ENCODE measurements around the gene S100G.

S100G gene

DNA sequence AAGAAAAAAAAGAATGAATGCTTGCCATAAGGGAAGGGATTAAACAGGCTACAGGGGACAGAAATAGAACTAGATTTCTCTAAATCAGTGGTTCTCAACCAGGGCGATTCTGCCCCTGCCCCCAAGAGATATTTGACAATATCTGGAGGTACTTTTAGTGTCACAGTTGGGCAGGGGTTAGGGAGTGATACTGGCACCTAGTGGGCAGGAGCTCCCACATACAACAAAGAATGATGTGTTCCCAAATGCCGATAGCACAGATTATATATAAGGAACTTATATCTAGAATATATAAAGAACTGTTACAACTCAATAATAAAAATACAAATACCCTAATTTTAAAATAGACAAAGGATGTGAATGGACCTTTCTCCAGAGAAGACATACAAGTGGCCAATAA lies 14.7 kb downstream of the S100G start:
- Histone ChIP-seq H3K36me3 (ENCODE audit: control insufficient read depth, insufficient read depth, low read length) (no peaks in the 10 kb centered on the region), H3K4me1 (ENCODE audit: control insufficient read depth, insufficient read depth, low read length) (no peaks in the 10 kb centered on the region), H3K4me3 (ENCODE audit: low read length) (no peak overlapping the region), H3K27me3 (ENCODE audit: control insufficient read depth, insufficient read depth, low read length) (no peaks in the 10 kb centered on the region), H3K27ac (ENCODE audit: low read length) (no peak overlapping the region), H3K9me3 (ENCODE audit: control insufficient read depth, insufficient read depth, low read length) (no peaks in the 10 kb centered on the region)
- DNase-seq (ENCODE audit: low read depth, low spot score) = no peak
- WGBS (ENCODE audit: insufficient coverage, insufficient read length) = no CpG with 5 or more reads among the region's 2 CpGs

DNA sequence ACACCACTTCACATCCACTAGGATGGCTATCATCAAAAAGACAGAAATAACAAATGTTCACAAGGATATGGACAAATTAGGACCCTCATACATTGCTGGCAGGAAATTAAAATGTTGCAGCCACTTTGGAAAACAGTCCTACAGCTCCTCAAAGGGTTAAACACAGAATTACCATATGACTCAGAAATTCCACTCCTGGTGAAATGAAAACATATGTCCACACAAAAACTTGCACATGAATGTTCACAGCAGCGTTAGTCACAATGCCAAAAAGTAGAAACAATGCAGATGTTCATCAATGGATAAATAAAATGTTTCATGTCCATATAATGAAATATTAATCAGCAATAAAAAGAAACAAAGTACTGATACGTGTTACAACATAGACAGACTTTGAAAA lies 15.1 kb downstream of the S100G start:
- H3K9me3 ChIP-seq (ENCODE audit: control insufficient read depth, insufficient read depth, low read length) = no peaks in the 10 kb centered on the region
- DNase-seq (ENCODE audit: low read depth, low spot score) = no peak
- no peaks in the 10 kb centered on the region for H3K36me3 ChIP-seq (ENCODE audit: control insufficient read depth, insufficient read depth, low read length)
- H3K27me3 ChIP-seq (ENCODE audit: control insufficient read depth, insufficient read depth, low read length) = no peaks in the 10 kb centered on the region
- no peaks in the 10 kb centered on the region for H3K4me1 ChIP-seq (ENCODE audit: control insufficient read depth, insufficient read depth, low read length)
- no CpG with 5 or more reads among the region's 2 CpGs for WGBS (ENCODE audit: insufficient coverage, insufficient read length)
- H3K4me3 ChIP-seq (ENCODE audit: low read length) = no peak overlapping the region
- H3K27ac ChIP-seq (ENCODE audit: low read length) = no peak overlapping the region

DNA sequence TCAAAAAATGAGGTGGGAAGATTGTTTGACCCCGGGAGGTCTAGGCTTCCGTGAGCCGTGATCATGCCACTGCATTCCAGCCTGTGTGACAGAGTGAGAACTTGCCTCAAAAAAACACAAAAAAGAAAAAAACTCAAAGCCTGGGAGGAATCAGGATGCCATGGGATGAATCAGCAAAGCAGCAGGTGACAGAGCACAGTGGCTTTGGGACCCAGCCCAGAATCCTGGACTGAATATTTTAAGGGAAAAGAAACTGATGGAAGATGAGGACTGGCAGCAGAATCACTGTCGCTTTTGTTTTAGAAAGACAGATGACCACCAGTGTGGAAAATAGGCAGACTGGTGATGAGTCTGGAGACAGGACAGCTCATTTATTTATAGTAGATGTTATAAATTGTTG lies 16.6 kb downstream of the S100G start:
- H3K4me3 ChIP-seq (ENCODE audit: low read length) = no peak overlapping the region
- no CpG with 5 or more reads among the region's 4 CpGs for WGBS (ENCODE audit: insufficient coverage, insufficient read length)
- no peaks in the 10 kb centered on the region for H3K4me1 ChIP-seq (ENCODE audit: control insufficient read depth, insufficient read depth, low read length)
- no peaks in the 10 kb centered on the region for H3K27me3 ChIP-seq (ENCODE audit: control insufficient read depth, insufficient read depth, low read length)
- no peaks in the 10 kb centered on the region for H3K36me3 ChIP-seq (ENCODE audit: control insufficient read depth, insufficient read depth, low read length)
- H3K9me3 ChIP-seq (ENCODE audit: control insufficient read depth, insufficient read depth, low read length) = no peaks in the 10 kb centered on the region
- no peak overlapping the region for H3K27ac ChIP-seq (ENCODE audit: low read length)
- DNase-seq (ENCODE audit: low read depth, low spot score) = no peak

DNA sequence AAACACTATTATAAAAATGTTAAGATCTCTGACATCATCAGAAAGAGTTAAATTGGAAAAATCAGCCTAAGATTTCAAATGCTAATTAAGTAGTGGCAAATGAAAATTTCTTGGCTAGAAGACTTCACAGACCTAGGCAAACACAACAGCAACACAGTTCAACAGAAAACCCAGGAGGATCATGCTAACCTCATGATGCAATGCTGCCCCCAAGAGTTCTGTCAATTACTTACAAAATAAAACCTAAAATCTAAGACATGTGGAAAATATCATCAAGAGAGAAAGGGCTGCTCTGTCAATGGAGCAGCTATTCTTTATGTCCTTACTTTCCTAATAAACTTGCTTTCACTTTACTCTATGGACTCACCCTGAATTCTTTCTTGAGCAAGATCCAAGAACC lies 21.0 kb downstream of the S100G start:
- Histone ChIP-seq H3K4me3 (ENCODE audit: low read length) (no peak overlapping the region), H3K36me3 (ENCODE audit: control insufficient read depth, insufficient read depth, low read length) (no peaks in the 10 kb centered on the region), H3K27me3 (ENCODE audit: control insufficient read depth, insufficient read depth, low read length) (no peaks in the 10 kb centered on the region), H3K27ac (ENCODE audit: low read length) (no peak overlapping the region), H3K9me3 (ENCODE audit: control insufficient read depth, insufficient read depth, low read length) (no peaks in the 10 kb centered on the region), H3K4me1 (ENCODE audit: control insufficient read depth, insufficient read depth, low read length) (no peaks in the 10 kb centered on the region)
- DNase-seq (ENCODE audit: low read depth, low spot score) = no peak

DNA sequence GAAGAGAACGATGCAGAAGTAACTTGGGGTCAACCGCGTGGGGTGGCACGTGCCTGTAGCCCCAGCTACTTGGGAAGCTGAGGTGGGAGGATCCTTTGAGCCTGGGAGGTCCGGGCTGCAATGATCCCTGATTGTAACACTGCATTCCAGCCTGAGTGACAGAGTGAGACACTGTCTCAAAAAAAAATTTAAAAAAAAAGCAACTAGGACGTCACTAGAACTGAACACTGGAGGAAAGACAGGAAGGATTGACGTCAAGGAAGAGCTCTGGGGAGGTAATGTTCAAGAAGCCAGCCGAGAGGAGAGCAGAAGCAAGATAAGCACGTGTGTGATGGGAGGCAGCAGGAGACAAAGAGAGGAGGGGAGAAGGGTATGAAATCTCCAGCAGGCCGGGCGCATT lies 28.7 kb downstream of the S100G start:
- Histone ChIP-seq H3K27ac (ENCODE audit: low read length) (no peak overlapping the region), H3K4me3 (ENCODE audit: low read length) (no peak overlapping the region), H3K27me3 (ENCODE audit: control insufficient read depth, insufficient read depth, low read length) (no peaks in the 10 kb centered on the region), H3K36me3 (ENCODE audit: control insufficient read depth, insufficient read depth, low read length) (no peaks in the 10 kb centered on the region; the same call in 1 of the 2 replicates), H3K9me3 (ENCODE audit: control insufficient read depth, insufficient read depth, low read length) (no peaks in the 10 kb centered on the region), H3K4me1 (ENCODE audit: control insufficient read depth, insufficient read depth, low read length) (no peaks in the 10 kb centered on the region)
- DNase-seq (ENCODE audit: low read depth, low spot score) = no peak
- no CpG with 5 or more reads among the region's 11 CpGs for WGBS (ENCODE audit: insufficient coverage, insufficient read length)

DNA sequence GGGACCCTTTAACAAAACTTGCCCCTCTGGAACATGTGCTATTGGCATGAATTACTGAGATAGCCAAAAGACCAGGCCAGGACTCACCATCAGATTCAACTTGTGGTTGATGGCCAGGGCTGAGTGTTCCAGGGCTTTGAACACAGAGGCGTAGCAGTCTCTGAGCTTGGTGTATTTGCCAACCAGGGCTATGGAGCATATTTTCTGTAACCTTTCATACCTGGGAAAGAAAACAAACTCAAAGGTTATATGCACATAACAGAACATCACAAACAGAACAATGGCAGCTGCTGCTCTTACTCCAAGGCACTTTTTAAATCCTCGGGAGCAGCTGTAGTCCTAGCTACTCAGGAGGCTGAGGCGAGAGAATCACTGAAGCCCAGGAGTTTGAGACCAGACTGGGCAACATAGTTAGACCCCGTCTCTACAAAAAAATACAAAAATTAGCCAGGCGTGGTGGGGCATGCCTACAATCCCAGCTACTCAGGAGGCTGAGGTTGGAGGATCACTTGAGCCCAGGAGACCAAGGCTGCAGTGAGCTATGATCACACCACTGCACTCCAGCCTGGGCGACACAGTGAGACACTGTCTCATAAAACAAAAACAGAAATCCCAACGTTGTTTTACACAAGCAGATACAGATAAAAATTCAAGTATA lies 33.2 kb downstream of the S100G start:
- Histone ChIP-seq H3K9me3 (ENCODE audit: control insufficient read depth, insufficient read depth, low read length) (no peaks in the 10 kb centered on the region), H3K36me3 (ENCODE audit: control insufficient read depth, insufficient read depth, low read length) (no peaks in the 10 kb centered on the region; the same call in 1 of the 2 replicates), H3K4me3 (ENCODE audit: low read length) (no peak overlapping the region), H3K27me3 (ENCODE audit: control insufficient read depth, insufficient read depth, low read length) (no peaks in the 10 kb centered on the region), H3K27ac (ENCODE audit: low read length) (no peak overlapping the region), H3K4me1 (ENCODE audit: control insufficient read depth, insufficient read depth, low read length) (no peaks in the 10 kb centered on the region)
- no CpG with 5 or more reads among the region's 7 CpGs for WGBS (ENCODE audit: insufficient coverage, insufficient read length)
- DNase-seq (ENCODE audit: low read depth, low spot score) = no peak

DNA sequence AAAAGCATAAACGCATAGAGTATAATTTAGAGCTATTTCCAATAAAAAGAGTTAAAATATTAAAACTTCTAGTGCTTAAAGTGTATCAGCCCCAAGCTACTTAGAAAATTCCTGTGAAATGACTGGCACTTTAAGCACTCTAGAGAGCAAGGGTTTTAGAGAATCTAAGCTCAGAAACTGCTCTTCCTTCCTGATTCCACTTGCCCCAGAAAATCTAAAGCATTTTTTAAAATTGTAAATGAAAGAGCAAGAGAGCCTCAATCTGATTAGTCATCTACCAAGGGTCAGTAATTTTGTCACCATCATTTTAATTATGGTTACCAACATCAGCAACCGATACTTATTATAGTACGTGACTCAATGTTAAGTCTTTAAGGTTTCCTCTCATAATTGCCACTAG lies 37.6 kb downstream of the S100G start:
- H3K27ac ChIP-seq (ENCODE audit: low read length) = no peak overlapping the region
- no CpG with 5 or more reads among the region's 3 CpGs for WGBS (ENCODE audit: insufficient coverage, insufficient read length)
- DNase-seq (ENCODE audit: low read depth, low spot score) = no peak
- no peaks in the 10 kb centered on the region for H3K4me1 ChIP-seq (ENCODE audit: control insufficient read depth, insufficient read depth, low read length)
- no peaks in the 10 kb centered on the region for H3K27me3 ChIP-seq (ENCODE audit: control insufficient read depth, insufficient read depth, low read length)
- no peaks in the 10 kb centered on the region for H3K9me3 ChIP-seq (ENCODE audit: control insufficient read depth, insufficient read depth, low read length)
- no peak overlapping the region for H3K4me3 ChIP-seq (ENCODE audit: low read length)
- H3K36me3 ChIP-seq (ENCODE audit: control insufficient read depth, insufficient read depth, low read length) = peaks cover 2% of the 10 kb centered on the region; the same call in 1 of the 2 replicates

DNA sequence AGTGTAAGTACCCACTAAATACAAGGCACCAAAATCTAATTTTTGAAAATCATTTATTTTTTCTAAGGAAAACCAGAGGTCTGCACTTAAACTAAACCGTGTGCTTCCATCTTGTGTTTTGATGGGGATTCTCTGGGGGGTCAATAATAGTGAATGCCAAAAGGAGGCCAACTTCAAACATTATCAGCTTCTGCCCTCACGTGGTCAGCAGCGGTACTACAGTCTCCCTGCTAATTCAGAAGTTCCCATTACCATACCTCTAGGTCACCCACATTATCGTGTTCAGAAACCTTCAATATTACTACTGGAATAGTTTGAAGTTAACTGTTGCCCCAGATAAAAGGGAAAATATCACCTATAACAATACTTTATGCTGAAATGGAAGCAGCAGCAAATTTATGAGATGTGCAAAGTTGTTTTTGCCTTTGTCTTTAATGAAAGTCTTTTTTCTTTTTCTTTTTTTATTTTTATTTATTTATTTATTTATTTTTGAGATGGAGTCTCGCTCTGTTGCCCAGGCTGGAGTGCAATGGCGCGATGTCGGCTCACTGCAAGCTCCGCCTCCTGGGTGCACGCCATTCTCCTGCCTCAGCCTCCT lies 45.2 kb downstream of the S100G start:
- DNase-seq (ENCODE audit: low read depth, low spot score) = no peak
- WGBS (ENCODE audit: insufficient coverage, insufficient read length) = no CpG with 5 or more reads among the region's 10 CpGs
- H3K27me3 ChIP-seq (ENCODE audit: control insufficient read depth, insufficient read depth, low read length) = no peaks in the 10 kb centered on the region

DNA sequence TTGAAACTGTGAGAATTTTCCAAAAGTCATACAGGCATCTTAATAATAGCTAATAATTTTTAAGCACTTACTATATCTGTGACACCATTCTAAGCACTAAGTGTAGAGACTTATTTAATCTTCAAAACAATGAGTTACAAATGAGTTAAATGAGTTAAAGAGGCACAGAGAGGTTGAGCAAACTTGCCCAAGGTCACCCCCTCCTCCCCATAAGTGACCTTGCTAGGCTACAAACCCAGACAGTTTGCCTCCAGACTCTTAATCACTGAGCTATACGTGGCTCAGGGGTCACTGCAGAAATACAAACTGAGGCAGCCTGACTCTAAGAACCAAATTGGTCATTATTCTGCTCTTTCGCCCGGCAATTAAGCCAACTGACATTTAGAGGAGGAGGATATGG lies 47.0 kb downstream of the S100G start:
- no peak overlapping the region for H3K27ac ChIP-seq (ENCODE audit: low read length)
- WGBS (ENCODE audit: insufficient coverage, insufficient read length) = no CpG with 5 or more reads among the region's 3 CpGs
- no peaks in the 10 kb centered on the region for H3K27me3 ChIP-seq (ENCODE audit: control insufficient read depth, insufficient read depth, low read length)
- no peak for DNase-seq (ENCODE audit: low read depth, low spot score)
- no peaks in the 10 kb centered on the region for H3K9me3 ChIP-seq (ENCODE audit: control insufficient read depth, insufficient read depth, low read length)
- no peak overlapping the region for H3K4me3 ChIP-seq (ENCODE audit: low read length)
- peaks cover 7% of the 10 kb centered on the region; the same call in 1 of the 2 replicates for H3K36me3 ChIP-seq (ENCODE audit: control insufficient read depth, insufficient read depth, low read length)
- no peaks in the 10 kb centered on the region for H3K4me1 ChIP-seq (ENCODE audit: control insufficient read depth, insufficient read depth, low read length)

More for the DNA sequence above, 45.2 kb downstream of the S100G start:
- H3K4me1 ChIP-seq (ENCODE audit: control insufficient read depth, insufficient read depth, low read length) = no peaks in the 10 kb centered on the region
- H3K36me3 ChIP-seq (ENCODE audit: control insufficient read depth, insufficient read depth, low read length) = peaks cover 8% of the 10 kb centered on the region; the same call in 1 of the 2 replicates
- H3K27ac ChIP-seq (ENCODE audit: low read length) = no peak overlapping the region
- no peak overlapping the region for H3K4me3 ChIP-seq (ENCODE audit: low read length)
- no peaks in the 10 kb centered on the region for H3K9me3 ChIP-seq (ENCODE audit: control insufficient read depth, insufficient read depth, low read length)

DNA sequence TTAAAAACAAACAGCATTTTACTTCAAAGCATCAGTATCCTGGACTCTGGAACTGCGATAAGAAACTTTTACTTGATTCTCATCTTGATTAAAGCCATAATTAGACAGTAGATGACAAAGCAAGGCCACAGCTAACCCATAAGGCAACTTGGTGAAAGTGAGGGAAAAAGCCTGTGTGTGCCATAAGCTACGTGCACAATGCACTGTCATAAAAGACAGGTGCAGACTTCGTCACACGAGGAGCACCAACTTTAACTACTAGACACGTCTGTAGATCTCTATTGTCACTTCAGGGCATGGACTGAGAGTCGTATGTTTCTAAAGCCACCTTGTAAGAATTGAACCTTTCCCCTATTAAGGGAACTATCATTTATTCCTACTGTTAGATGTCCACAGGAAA lies 49.4 kb downstream of the S100G start:
- Histone ChIP-seq H3K9me3 (ENCODE audit: control insufficient read depth, insufficient read depth, low read length) (no peaks in the 10 kb centered on the region), H3K27me3 (ENCODE audit: control insufficient read depth, insufficient read depth, low read length) (no peaks in the 10 kb centered on the region), H3K4me1 (ENCODE audit: control insufficient read depth, insufficient read depth, low read length) (no peaks in the 10 kb centered on the region), H3K27ac (ENCODE audit: low read length) (no peak overlapping the region), H3K36me3 (ENCODE audit: control insufficient read depth, insufficient read depth, low read length) (peaks cover 9% of the 10 kb centered on the region; the same call in 1 of the 2 replicates), H3K4me3 (ENCODE audit: low read length) (no peak overlapping the region)
- no peak for DNase-seq (ENCODE audit: low read depth, low spot score)
- no CpG with 5 or more reads among the region's 6 CpGs for WGBS (ENCODE audit: insufficient coverage, insufficient read length)

DNA sequence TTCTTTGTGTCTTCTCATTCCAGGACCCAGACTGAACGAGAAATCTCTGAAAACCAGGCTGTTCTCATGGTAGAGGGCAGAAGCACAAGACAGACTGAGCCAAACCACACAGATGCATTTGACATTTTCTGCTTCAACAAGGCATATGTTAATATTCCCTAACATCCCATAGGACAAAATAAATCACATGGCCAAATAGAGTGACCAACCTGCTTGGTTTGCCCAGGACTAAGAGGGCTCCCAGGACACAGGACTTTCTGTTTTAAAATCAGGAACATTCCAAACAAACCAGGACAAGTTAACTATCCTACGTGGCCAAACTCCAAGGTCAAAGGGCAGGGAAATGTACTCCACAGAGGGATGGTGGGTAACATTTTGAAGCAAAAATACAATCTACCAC lies 50.8 kb downstream of the S100G start:
- Histone ChIP-seq H3K9me3 (ENCODE audit: control insufficient read depth, insufficient read depth, low read length) (no peaks in the 10 kb centered on the region), H3K36me3 (ENCODE audit: control insufficient read depth, insufficient read depth, low read length) (peaks cover 9% of the 10 kb centered on the region; the same call in 1 of the 2 replicates), H3K4me1 (ENCODE audit: control insufficient read depth, insufficient read depth, low read length) (no peaks in the 10 kb centered on the region), H3K27me3 (ENCODE audit: control insufficient read depth, insufficient read depth, low read length) (no peaks in the 10 kb centered on the region), H3K27ac (ENCODE audit: low read length) (no peak overlapping the region), H3K4me3 (ENCODE audit: low read length) (no peak overlapping the region)
- no peak for DNase-seq (ENCODE audit: low read depth, low spot score)
- WGBS (ENCODE audit: insufficient coverage, insufficient read length) = no CpG with 5 or more reads among the region's 2 CpGs

Data from iPS DF 6.9 (cell line).